Prostate gland (tissue), 2 donors: Measurements from ENCODE around the gene BAHD1.

Experiments used
- POLR2A ChIP-seq: fragments of 450-650 bp; IDR thresholded peaks from one replicate; pipeline ENCODE4 v1.6.1; 2016; ENCODE audit warnings: antibody characterized with exemption, mild to moderate bottlenecking
- TF ChIP-seq, protein P1 (sequence below), 4 experiments: fragments of 200-600 bp in 2 of 4; fragments of 450-650 bp in 2 of 4; sonication (generic) in 2 of 4; IDR thresholded peaks; 1 replicate in 3 of 4; 2 replicates in 1 of 4; pipeline ENCODE4 v1.5.1; 2016 to 2019; ENCODE audit warnings: antibody characterized with exemption in 4 of 4, mild to moderate bottlenecking in 2 of 4, moderate library complexity in 2 of 4

GRCh38 chr15:40398413-40398873 is 42.3 kb upstream of the BAHD1 start:
- TF ChIP-seq, protein P1, sequence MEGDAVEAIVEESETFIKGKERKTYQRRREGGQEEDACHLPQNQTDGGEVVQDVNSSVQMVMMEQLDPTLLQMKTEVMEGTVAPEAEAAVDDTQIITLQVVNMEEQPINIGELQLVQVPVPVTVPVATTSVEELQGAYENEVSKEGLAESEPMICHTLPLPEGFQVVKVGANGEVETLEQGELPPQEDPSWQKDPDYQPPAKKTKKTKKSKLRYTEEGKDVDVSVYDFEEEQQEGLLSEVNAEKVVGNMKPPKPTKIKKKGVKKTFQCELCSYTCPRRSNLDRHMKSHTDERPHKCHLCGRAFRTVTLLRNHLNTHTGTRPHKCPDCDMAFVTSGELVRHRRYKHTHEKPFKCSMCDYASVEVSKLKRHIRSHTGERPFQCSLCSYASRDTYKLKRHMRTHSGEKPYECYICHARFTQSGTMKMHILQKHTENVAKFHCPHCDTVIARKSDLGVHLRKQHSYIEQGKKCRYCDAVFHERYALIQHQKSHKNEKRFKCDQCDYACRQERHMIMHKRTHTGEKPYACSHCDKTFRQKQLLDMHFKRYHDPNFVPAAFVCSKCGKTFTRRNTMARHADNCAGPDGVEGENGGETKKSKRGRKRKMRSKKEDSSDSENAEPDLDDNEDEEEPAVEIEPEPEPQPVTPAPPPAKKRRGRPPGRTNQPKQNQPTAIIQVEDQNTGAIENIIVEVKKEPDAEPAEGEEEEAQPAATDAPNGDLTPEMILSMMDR (IDR thresholded peaks at IDR 0.05), result no peak
- no peak for TF ChIP-seq POLR2A
